ENCODE data around the gene ARHGEF37.
"Not testable (repeated sequence)": the region's sequence is repeated elsewhere in the genome, so short reads cannot be mapped to it uniquely, and the experiment has no call there.

Gene ARHGEF37

GRCh38 chr5:149563466-149563865 is 17.8 kb upstream of the ARHGEF37 start:
- in situ Hi-C loops (cut with HindIII; ENCODE audit: low sequenced_read_pairs) = no loop called here
- TF ChIP-seq CTCF (IDR thresholded peaks at IDR 0.05; ENCODE audit: low read depth, low read length) = no peak
- DNase-seq (ENCODE audit: low read depth, low spot score) = no peak
- no peak overlapping the region for H3K4me3 ChIP-seq (ENCODE audit: low read depth, low read length)

- TF ChIP-seq CTCF (IDR thresholded peaks at IDR 0.05; ENCODE audit: low read depth, low read length) = peak; percentile 35
- peak; percentile 86 for DNase-seq (ENCODE audit: low read depth, low spot score)
- H3K4me3 ChIP-seq (ENCODE audit: low read depth, low read length); in situ Hi-C loops (cut with HindIII; ENCODE audit: low sequenced_read_pairs): not testable (repeated sequence)
Observed at GRCh38 chr5:149564542-149565140, 16.7 kb upstream of the ARHGEF37 start.

- no peak for DNase-seq (ENCODE audit: low read depth, low spot score)
- in situ Hi-C loops (cut with HindIII; ENCODE audit: low sequenced_read_pairs) = no loop called here
- no peak overlapping the region for H3K4me3 ChIP-seq (ENCODE audit: low read depth, low read length)
- TF ChIP-seq CTCF (IDR thresholded peaks at IDR 0.05; ENCODE audit: low read depth, low read length) = no peak
Observed at GRCh38 chr5:149567226-149567625, 14.1 kb upstream of the ARHGEF37 start.

GRCh38 chr5:149572170-149572569 is 9.1 kb upstream of the ARHGEF37 start:
- in situ Hi-C loops (cut with HindIII; ENCODE audit: low sequenced_read_pairs) = no loop called here
- no peak for TF ChIP-seq CTCF (IDR thresholded peaks at IDR 0.05; ENCODE audit: low read depth, low read length)

GRCh38 chr5:149572576-149573231 is 8.6 kb upstream of the ARHGEF37 start:
- TF ChIP-seq CTCF (IDR thresholded peaks at IDR 0.05; ENCODE audit: low read depth, low read length) = no peak
- in situ Hi-C loops (cut with HindIII; ENCODE audit: low sequenced_read_pairs) = no loop called here
- H3K4me3 ChIP-seq (ENCODE audit: low read depth, low read length) = no peak overlapping the region
- no peak for DNase-seq (ENCODE audit: low read depth, low spot score)

More at GRCh38 chr5:149572170-149572569, 9.1 kb upstream of the ARHGEF37 start:
- H3K4me3 ChIP-seq (ENCODE audit: low read depth, low read length) = no peak overlapping the region
- DNase-seq (ENCODE audit: low read depth, low spot score) = no peak

GRCh38 chr5:149575131-149575530 is 6.2 kb upstream of the ARHGEF37 start:
- no peak for DNase-seq (ENCODE audit: low read depth, low spot score)
- in situ Hi-C loops (cut with HindIII; ENCODE audit: low sequenced_read_pairs) = no loop called here
- TF ChIP-seq CTCF (IDR thresholded peaks at IDR 0.05; ENCODE audit: low read depth, low read length) = no peak
- no peak overlapping the region for H3K4me3 ChIP-seq (ENCODE audit: low read depth, low read length)

Measured in astrocyte of the spinal cord (primary cell).